Immature natural killer cell (primary cell): Measurements from ENCODE around the gene MC1R. TPM values are rescaled to one million over a fixed set of nuclear protein-coding genes. Genes with fewer than 3 reads are reported as not detected.
"Not testable (repeated sequence)": the region's sequence is repeated elsewhere in the genome, so short reads cannot be mapped to it uniquely, and the experiment has no call there.

ENCODE experiments used
- DNase-seq, 3 donors: peaks; one replicate each; pipeline ENCODE4 v3.0.0; 2022; ENCODE audit warnings: mixed read lengths in 1 of 3
- H3K27ac Mint-ChIP-seq, 6 donors: one replicate each; pipeline ENCODE4 v1.8.0; 2020; ENCODE audit warnings: mixed read lengths in 6 of 6, mild to moderate bottlenecking in 5 of 6, inconsistent platforms in 4 of 6, moderate library complexity in 3 of 6
- H3K27me3 Mint-ChIP-seq, 3 donors: one replicate each; pipeline ENCODE4 v1.8.0; 2020 to 2021; ENCODE audit warnings: low read depth in 3 of 3, mild to moderate bottlenecking in 3 of 3, mixed read lengths in 3 of 3, moderate library complexity in 3 of 3, inconsistent platforms in 1 of 3
- H3K36me3 Mint-ChIP-seq, 3 donors: one replicate each; pipeline ENCODE4 v1.8.0; 2020; ENCODE audit warnings: mixed read lengths in 3 of 3, inconsistent platforms in 2 of 3, mild to moderate bottlenecking in 2 of 3
- H3K4me1 Mint-ChIP-seq, 2 donors: one replicate each; pipeline ENCODE4 v1.8.0; 2020; ENCODE audit warnings: inconsistent platforms in 2 of 2, mild to moderate bottlenecking in 2 of 2, mixed read lengths in 2 of 2, moderate library complexity in 1 of 2
- H3K4me3 Mint-ChIP-seq, 5 donors: one replicate each; pipeline ENCODE4 v1.8.0; 2020; ENCODE audit warnings: mild to moderate bottlenecking in 5 of 5, mixed read lengths in 5 of 5, inconsistent platforms in 3 of 5, moderate library complexity in 3 of 5
- H3K9me3 Mint-ChIP-seq, 6 donors: one replicate each; pipeline ENCODE4 v1.8.0; 2020; ENCODE audit warnings: mild to moderate bottlenecking in 6 of 6, mixed read lengths in 6 of 6, inconsistent platforms in 4 of 6, moderate library complexity in 3 of 6
- polyA plus RNA-seq, 3 donors: library from polyadenylated mRNA; unstranded; fragments of 300-500 nt; fragmentation: Illumina TruSeq; gene quantifications; one replicate each; pipeline ENCODE4 v1.2.3, GENCODE V29; 2021

Gene MC1R
- polyA plus RNA-seq, 3 donors from 2014 or later: 0.34 to 1.1 TPM; not detected in 1

DNA sequence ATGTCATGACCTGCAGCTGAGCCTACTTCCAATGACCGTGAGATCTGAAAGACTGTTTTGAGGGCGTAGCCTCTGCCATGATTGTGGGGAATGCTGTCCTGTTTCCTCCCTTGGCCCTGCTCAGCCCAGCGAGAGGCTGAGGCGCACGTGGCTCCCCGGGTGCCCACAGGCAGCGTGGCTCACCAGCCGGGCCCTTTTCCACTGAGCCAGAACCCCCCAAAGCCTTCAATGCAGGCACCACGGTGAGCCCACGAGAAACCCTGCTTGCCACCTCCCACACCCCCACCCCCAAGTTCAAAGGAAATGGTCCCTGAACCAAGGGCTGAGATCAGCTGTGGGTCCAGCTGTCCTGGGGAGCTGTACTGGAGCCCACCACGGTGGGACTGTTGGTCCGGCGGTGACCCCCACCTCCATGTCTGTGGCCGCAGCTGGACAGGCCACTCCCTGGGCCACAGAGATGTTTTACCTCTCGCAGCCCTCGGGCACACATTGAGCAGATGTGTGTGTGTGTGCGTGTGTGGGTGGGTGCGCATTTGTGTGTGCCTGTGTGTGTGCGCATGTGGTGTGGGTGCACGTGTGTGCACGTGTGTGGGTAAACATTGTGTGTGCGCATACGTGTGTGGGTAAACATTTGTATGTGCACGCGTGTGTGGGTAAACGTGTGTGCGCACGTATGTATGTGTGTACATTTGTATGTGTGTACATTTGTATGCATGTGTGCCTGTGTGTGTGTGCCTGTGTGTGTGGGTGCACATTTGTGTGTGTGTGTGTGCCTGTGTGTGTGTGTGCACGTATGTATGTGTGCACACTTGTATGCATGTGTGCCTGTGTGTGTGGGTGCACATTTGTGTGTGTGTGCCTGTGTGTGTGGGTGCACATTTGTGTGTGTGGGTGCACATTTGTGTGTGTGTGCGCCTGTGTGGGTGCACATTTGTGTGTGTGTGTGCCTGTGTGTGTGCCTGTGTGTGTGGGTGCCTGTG is 5.0 kb upstream of the MC1R start:
- H3K27me3 Mint-ChIP-seq: peaks cover 8 to 26% (median 12%) of the 10 kb centered on the region in 3 donors
- peaks cover 8 to 41% of the 10 kb centered on the region in 2 donors for H3K4me1 Mint-ChIP-seq
- DNase-seq: no peak
- peak overlapping the region in 3 of 6 donors; percentile 4 to 57 (median 15) for H3K27ac Mint-ChIP-seq
- H3K9me3 Mint-ChIP-seq: no peaks in the 10 kb centered on the region
- peaks cover 0 to 3% (median 0%) of the 10 kb centered on the region in 3 donors for H3K36me3 Mint-ChIP-seq
- peak overlapping the region in 1 of 5 donors; percentile 42 for H3K4me3 Mint-ChIP-seq

GRCh38 chr16:89914642-89915285 is 3.9 kb upstream of the MC1R start:
- Mint-ChIP-seq H3K27me3 (peaks cover 12 to 24% (median 14%) of the 10 kb centered on the region in 3 donors), H3K4me1 (peaks cover 10 to 47% of the 10 kb centered on the region in 2 donors)
- H3K36me3 Mint-ChIP-seq, H3K9me3 Mint-ChIP-seq, H3K27ac Mint-ChIP-seq, DNase-seq, H3K4me3 Mint-ChIP-seq: not testable (repeated sequence)

GRCh38 chr16:89915303-89916232 is 3.1 kb upstream of the MC1R start:
- Mint-ChIP-seq H3K36me3 (peaks cover 0 to 4% (median 3%) of the 10 kb centered on the region in 3 donors), H3K9me3 (no peaks in the 10 kb centered on the region), H3K4me1 (peaks cover 15 to 50% of the 10 kb centered on the region in 2 donors), H3K4me3 (peak overlapping the region in 3 of 5 donors; percentile 38 to 70 (median 39)), H3K27ac (peak overlapping the region in 1 of 6 donors; percentile 68), H3K27me3 (peaks cover 14 to 24% (median 18%) of the 10 kb centered on the region in 3 donors)
- DNase-seq: no peak

GRCh38 chr16:89917773-89918452 is 749 bp upstream of the MC1R start:
- Mint-ChIP-seq H3K9me3 (no peaks in the 10 kb centered on the region), H3K4me1 (peaks cover 15 to 57% of the 10 kb centered on the region in 2 donors), H3K4me3 (peak overlapping the region; percentile 73 to 82 (median 77)), H3K36me3 (peaks cover 0 to 4% (median 0%) of the 10 kb centered on the region in 3 donors), H3K27me3 (peaks cover 18 to 24% (median 23%) of the 10 kb centered on the region in 3 donors), H3K27ac (peak overlapping the region in 5 of 6 donors; percentile 26 to 82 (median 76))
- DNase-seq: peak; percentile 91

DNA sequence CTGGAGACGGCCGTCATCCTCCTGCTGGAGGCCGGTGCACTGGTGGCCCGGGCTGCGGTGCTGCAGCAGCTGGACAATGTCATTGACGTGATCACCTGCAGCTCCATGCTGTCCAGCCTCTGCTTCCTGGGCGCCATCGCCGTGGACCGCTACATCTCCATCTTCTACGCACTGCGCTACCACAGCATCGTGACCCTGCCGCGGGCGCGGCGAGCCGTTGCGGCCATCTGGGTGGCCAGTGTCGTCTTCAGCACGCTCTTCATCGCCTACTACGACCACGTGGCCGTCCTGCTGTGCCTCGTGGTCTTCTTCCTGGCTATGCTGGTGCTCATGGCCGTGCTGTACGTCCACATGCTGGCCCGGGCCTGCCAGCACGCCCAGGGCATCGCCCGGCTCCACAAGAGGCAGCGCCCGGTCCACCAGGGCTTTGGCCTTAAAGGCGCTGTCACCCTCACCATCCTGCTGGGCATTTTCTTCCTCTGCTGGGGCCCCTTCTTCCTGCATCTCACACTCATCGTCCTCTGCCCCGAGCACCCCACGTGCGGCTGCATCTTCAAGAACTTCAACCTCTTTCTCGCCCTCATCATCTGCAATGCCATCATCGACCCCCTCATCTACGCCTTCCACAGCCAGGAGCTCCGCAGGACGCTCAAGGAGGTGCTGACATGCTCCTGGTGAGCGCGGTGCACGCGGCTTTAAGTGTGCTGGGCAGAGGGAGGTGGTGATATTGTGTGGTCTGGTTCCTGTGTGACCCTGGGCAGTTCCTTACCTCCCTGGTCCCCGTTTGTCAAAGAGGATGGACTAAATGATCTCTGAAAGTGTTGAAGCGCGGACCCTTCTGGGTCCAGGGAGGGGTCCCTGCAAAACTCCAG is 1.1 kb downstream of the MC1R start:
- Mint-ChIP-seq H3K9me3 (no peaks in the 10 kb centered on the region), H3K4me1 (peaks cover 15 to 48% of the 10 kb centered on the region in 2 donors), H3K36me3 (peaks cover 0 to 4% (median 0%) of the 10 kb centered on the region in 3 donors), H3K4me3 (peak overlapping the region; percentile 22 to 59 (median 41)), H3K27me3 (peaks cover 18 to 24% (median 20%) of the 10 kb centered on the region in 3 donors), H3K27ac (peak overlapping the region in 3 of 6 donors; percentile 15 to 68 (median 38))
- DNase-seq: no peak

GRCh38 chr16:89920723-89921122 is 2.1 kb downstream of the MC1R start:
- Mint-ChIP-seq H3K27ac (no peak overlapping the region), H3K4me1 (peaks cover 22 to 47% of the 10 kb centered on the region in 2 donors), H3K4me3 (no peak overlapping the region), H3K27me3 (peaks cover 18 to 28% (median 20%) of the 10 kb centered on the region in 3 donors), H3K9me3 (no peaks in the 10 kb centered on the region), H3K36me3 (peaks cover 0 to 4% (median 0%) of the 10 kb centered on the region in 3 donors)
- DNase-seq: no peak

GRCh38 chr16:89921131-89921701 is 2.6 kb downstream of the MC1R start:
- Mint-ChIP-seq H3K9me3 (no peaks in the 10 kb centered on the region), H3K36me3 (peaks cover 0 to 4% (median 0%) of the 10 kb centered on the region in 3 donors), H3K27ac (no peak overlapping the region), H3K4me3 (no peak overlapping the region), H3K4me1 (peaks cover 22 to 43% of the 10 kb centered on the region in 2 donors), H3K27me3 (peaks cover 17 to 28% (median 20%) of the 10 kb centered on the region in 3 donors)
- DNase-seq: no peak

DNA sequence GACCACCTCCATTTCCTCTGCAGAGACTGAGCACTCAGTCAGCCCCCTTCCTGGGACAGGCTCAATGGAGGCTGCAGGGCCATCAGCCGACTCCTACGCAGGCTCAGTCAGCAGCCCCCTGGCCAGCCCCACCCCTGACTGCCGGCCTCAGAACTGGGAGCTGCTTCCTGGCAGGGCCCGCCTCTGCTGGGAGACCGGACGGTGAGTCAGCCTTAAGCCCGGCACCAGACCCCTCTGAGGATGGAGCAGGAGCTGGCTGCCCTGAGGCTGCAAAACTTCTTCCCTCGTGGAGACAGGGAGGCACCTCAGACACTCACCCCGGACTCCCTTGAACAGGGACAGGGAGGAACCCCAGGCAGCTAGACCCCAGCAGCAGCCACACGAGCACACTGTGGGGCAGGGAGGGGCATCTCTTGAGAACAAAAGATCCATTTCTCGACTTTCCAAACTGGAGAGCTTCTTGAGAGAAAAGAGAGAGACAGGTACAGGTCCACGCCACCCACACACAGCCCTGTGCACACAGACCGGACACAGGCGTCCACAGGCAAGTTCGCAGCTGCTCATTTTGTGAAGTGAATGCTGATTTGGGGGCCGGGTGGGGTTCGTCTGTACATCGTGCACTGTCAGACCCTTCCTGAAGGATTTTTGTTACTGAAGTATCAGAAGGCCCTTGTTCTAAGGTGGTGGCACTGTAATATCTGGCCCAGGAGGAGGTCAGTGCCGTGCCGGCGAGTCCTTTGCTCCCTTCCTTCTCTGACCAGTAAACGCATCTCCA is 3.2 kb downstream of the MC1R start:
- Mint-ChIP-seq H3K4me1 (peaks cover 22 to 41% of the 10 kb centered on the region in 2 donors), H3K27me3 (peaks cover 20 to 33% (median 21%) of the 10 kb centered on the region in 3 donors), H3K36me3 (peaks cover 0 to 4% (median 0%) of the 10 kb centered on the region in 3 donors), H3K4me3 (peak overlapping the region; percentile 15 to 70 (median 50)), H3K27ac (no peak overlapping the region), H3K9me3 (no peaks in the 10 kb centered on the region)
- no peak for DNase-seq

- Mint-ChIP-seq H3K4me1 (peaks cover 19 to 35% of the 10 kb centered on the region in 2 donors), H3K27me3 (peaks cover 16 to 34% (median 20%) of the 10 kb centered on the region in 3 donors), H3K27ac (no peak overlapping the region), H3K4me3 (peak overlapping the region; percentile 27 to 70 (median 50)), H3K9me3 (no peaks in the 10 kb centered on the region), H3K36me3 (peaks cover 0 to 4% (median 0%) of the 10 kb centered on the region in 3 donors)
- no peak for DNase-seq
Measured at GRCh38 chr16:89922477-89922883, 3.8 kb downstream of the MC1R start.

DNA sequence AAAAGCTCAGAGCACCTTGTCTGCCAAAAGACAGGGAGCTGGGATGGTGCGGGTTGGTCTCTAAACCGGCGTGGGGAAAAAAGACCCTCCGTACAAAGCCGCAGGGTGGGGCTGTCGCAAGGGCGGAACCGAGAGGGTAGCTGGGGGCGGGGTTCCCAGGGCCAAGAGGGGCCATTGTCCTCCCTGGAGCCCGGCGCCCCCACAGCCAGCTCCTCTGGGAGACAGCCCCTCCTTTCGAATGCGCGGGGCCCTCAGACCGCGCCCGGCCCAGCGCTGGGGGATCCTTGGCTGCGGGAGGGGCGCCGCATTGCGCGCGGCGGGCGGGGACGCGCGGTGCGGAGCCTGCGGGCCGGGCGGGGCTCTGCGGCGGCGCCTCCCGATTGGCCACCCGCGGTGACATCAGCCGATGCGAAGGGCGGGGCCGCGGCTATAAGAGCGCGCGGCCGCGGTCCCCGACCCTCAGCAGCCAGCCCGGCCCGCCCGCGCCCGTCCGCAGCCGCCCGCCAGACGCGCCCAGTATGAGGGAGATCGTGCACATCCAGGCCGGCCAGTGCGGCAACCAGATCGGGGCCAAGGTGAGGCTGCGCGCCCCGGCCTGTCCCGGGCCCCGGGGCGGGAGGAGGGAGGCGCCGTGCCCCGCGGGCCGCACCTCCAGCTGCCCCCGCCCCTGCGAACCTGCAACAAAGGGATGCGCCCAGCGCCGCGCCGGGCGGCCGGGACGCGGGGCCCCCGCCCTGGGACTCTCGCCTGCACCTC is 4.4 kb downstream of the MC1R start, which contains the start of gene TUBB3:
Gene TUBB3 (plus strand): TSS at position 459 of the 756 bp plus-strand sequence. CDS start 60 bp downstream, at position 519.
- Mint-ChIP-seq H3K36me3 (peaks cover 0 to 4% (median 0%) of the 10 kb centered on the region in 3 donors), H3K27ac (no peak within 1 kb of the TSS), H3K27me3 (peaks cover 11 to 29% (median 15%) of the 10 kb centered on the region in 3 donors), H3K4me1 (peaks cover 14 to 30% of the 10 kb centered on the region in 2 donors), H3K4me3 (peak within 1 kb of the TSS; percentile 27 to 70 (median 50)), H3K9me3 (no peaks in the 10 kb centered on the region)
- DNase-seq: no peak
